H1 (cell line): ENCODE results near the gene IGSF11. TPM values are rescaled to one million over a fixed set of nuclear protein-coding genes. Genes with fewer than 3 reads are reported as not detected.

Experiments
- CTCF ChIA-PET: fragments of 300-600 bp; sonication (Branson Sonifier 250); formaldehyde crosslinking; loops from one replicate; lab custom pipeline; 2021; ENCODE audit not compliant: partially characterized antibody; lab: Charles Lee
- POLR2A ChIA-PET: fragments of 300-600 bp; sonication (Branson Sonifier 250); formaldehyde crosslinking; loops from one replicate; lab custom pipeline; 2021; ENCODE audit warnings: inconsistent platforms; ENCODE audit not compliant: partially characterized antibody; lab: Charles Lee
- DNase-seq, 2 experiments: peaks; one replicate each; pipeline versions ENCODE4 v3.0.0 to v3.0.0-alpha.2; 2010 to 2022; ENCODE audit warnings: low spot score in 2 of 2, low read depth in 1 of 2, mixed read lengths in 1 of 2
- FAIRE-seq: peaks from 2 replicates; lab custom pipeline; 2011; peaks lifted over from hg19 to GRCh38; lab: Jason Lieb, UNC
- H2AFZ ChIP-seq: 2 replicates; pipeline ENCODE4 v1.8.1; 2012; ENCODE audit warnings: low read length, inconsistent platforms
- H2AK5ac ChIP-seq: 2 replicates; pipeline ENCODE4 v1.6.1; 2013; ENCODE audit warnings: low read depth, low read length
- H2BK120ac ChIP-seq: replicated peaks from 2 replicates; pipeline ENCODE3; 2013; ENCODE audit warnings: low read depth, low read length, inconsistent platforms
- H2BK12ac ChIP-seq: 2 replicates; pipeline ENCODE4 v1.6.1; 2013; ENCODE audit warnings: low read depth, low read length
- H2BK15ac ChIP-seq: 2 replicates; pipeline ENCODE4 v1.6.1; 2013; ENCODE audit warnings: low read length
- H2BK20ac ChIP-seq: 2 replicates; pipeline ENCODE4 v1.6.1; 2013; ENCODE audit warnings: low read length
- H2BK5ac ChIP-seq: 2 replicates; pipeline ENCODE4 v1.6.1; 2013; ENCODE audit warnings: low read depth, low read length
- H3K14ac ChIP-seq: 2 replicates; pipeline ENCODE4 v1.6.1; 2013; ENCODE audit warnings: inconsistent platforms; ENCODE audit not compliant: insufficient read length
- H3K18ac ChIP-seq: 2 replicates; pipeline ENCODE4 v1.6.1; 2013; ENCODE audit warnings: low read length; ENCODE audit errors: extremely low read depth
- H3K23ac ChIP-seq: 2 replicates; pipeline ENCODE4 v1.6.1; 2013; ENCODE audit warnings: inconsistent platforms; ENCODE audit not compliant: insufficient read length
- H3K23me2 ChIP-seq: 2 replicates; pipeline ENCODE4 v1.6.1; 2013; ENCODE audit warnings: low read depth, low read length
- H3K27ac ChIP-seq: 2 replicates; pipeline ENCODE4 v1.6.1; 2011; ENCODE audit warnings: low read depth, low read length, inconsistent platforms
- H3K27me3 ChIP-seq, 4 experiments: replicated peaks in 1 of 4; 1 replicate in 1 of 4; 2 replicates in 3 of 4; pipeline versions ENCODE4 v1.6.1 to v1.8.1; 2011 to 2013; ENCODE audit warnings: low read length in 3 of 4, mild to moderate bottlenecking in 3 of 4, inconsistent platforms in 2 of 4, mixed read lengths in 2 of 4, moderate library complexity in 1 of 4; ENCODE audit not compliant: control insufficient read depth in 3 of 4, insufficient read depth in 3 of 4; ENCODE audit errors: extremely low read depth in 1 of 4
- H3K36me3 ChIP-seq, 4 experiments: 2 replicates each; pipeline versions ENCODE4 v1.6.1 to v1.8.1; 2011 to 2013; ENCODE audit warnings: mild to moderate bottlenecking in 4 of 4, low read length in 3 of 4, moderate library complexity in 2 of 4, control low read depth in 1 of 4, inconsistent platforms in 1 of 4; ENCODE audit not compliant: insufficient read depth in 4 of 4, control insufficient read depth in 2 of 4
- H3K4ac ChIP-seq: replicated peaks from 2 replicates; pipeline ENCODE3; 2013; ENCODE audit warnings: low read length, low read depth, mixed read lengths, inconsistent platforms; ENCODE audit not compliant: insufficient read length
- H3K4me1 ChIP-seq, 4 experiments: replicated peaks in 1 of 4; 1 replicate in 1 of 4; 2 replicates in 3 of 4; pipeline versions ENCODE4 v1.6.1 to v1.8.1; 2011 to 2013; ENCODE audit warnings: low read length in 3 of 4, inconsistent platforms in 2 of 4, mixed read lengths in 1 of 4; ENCODE audit not compliant: insufficient read depth in 4 of 4, control insufficient read depth in 3 of 4
- H3K4me2 ChIP-seq, 2 experiments: 2 replicates each; pipeline versions ENCODE4 v1.6.1 to v1.8.1; 2011 to 2013; ENCODE audit warnings: low read depth in 2 of 2, low read length in 2 of 2, control low read depth in 1 of 2, inconsistent platforms in 1 of 2, mild to moderate bottlenecking in 1 of 2; ENCODE audit not compliant: insufficient read depth in 1 of 2
- H3K4me3 ChIP-seq, 4 experiments: fragments of 200-600, 300-600 bp in 1 of 4; sonication (generic), shearing (Covaris generic), sonication (Bioruptor Twin) in 1 of 4; 2 replicates each; pipeline versions ENCODE4 v1.5.1 to v1.8.1; 2011 to 2016; ENCODE audit warnings: low read length in 4 of 4, low read depth in 3 of 4, control low read depth in 2 of 4, inconsistent platforms in 2 of 4, mild to moderate bottlenecking in 2 of 4, mixed read lengths in 1 of 4, moderate library complexity in 1 of 4; ENCODE audit not compliant: insufficient read depth in 2 of 4; ENCODE audit errors: extremely low read depth in 1 of 4
- H3K56ac ChIP-seq: replicated peaks from 2 replicates; pipeline ENCODE3; 2013; ENCODE audit warnings: low read depth, mild to moderate bottlenecking, mixed read lengths, low read length, inconsistent platforms; ENCODE audit not compliant: insufficient read length
- H3K79me1 ChIP-seq: 2 replicates; pipeline ENCODE4 v1.6.1; 2013; ENCODE audit warnings: low read depth, low read length, control low read depth
- H3K79me2 ChIP-seq, 2 experiments: 2 replicates each; pipeline versions ENCODE4 v1.6.1 to v1.8.1; 2012 to 2013; ENCODE audit warnings: low read length in 2 of 2, mild to moderate bottlenecking in 2 of 2, inconsistent platforms in 1 of 2; ENCODE audit not compliant: insufficient read depth in 2 of 2, control insufficient read depth in 1 of 2
- H3K9ac ChIP-seq, 4 experiments: replicated peaks in 1 of 4; 1 replicate in 1 of 4; 2 replicates in 3 of 4; pipeline versions ENCODE4 v1.6.1 to v1.8.1; 2011 to 2013; ENCODE audit warnings: low read depth in 3 of 4, low read length in 3 of 4, control low read depth in 2 of 4, mild to moderate bottlenecking in 2 of 4, moderate library complexity in 2 of 4, inconsistent platforms in 1 of 4; ENCODE audit errors: extremely low read depth in 1 of 4
- H3K9me3 ChIP-seq, 2 experiments: 2 replicates each; pipeline versions ENCODE4 v1.6.1 to v1.8.1; 2012 to 2013; ENCODE audit warnings: mild to moderate bottlenecking in 2 of 2, moderate library complexity in 2 of 2, control low read depth in 1 of 2, inconsistent platforms in 1 of 2, low read depth in 1 of 2, low read length in 1 of 2, mixed read lengths in 1 of 2; ENCODE audit not compliant: insufficient read depth in 2 of 2
- H4K20me1 ChIP-seq, 2 experiments: replicated peaks in 1 of 2; 2 replicates each; pipeline versions ENCODE3 to v1.8.1; 2011 to 2013; ENCODE audit warnings: inconsistent platforms in 2 of 2, low read length in 2 of 2, mild to moderate bottlenecking in 1 of 2; ENCODE audit not compliant: insufficient read depth in 2 of 2, control insufficient read depth in 1 of 2
- H4K5ac ChIP-seq: 2 replicates; pipeline ENCODE4 v1.6.1; 2013; ENCODE audit warnings: low read length, low read depth, mixed read lengths, inconsistent platforms; ENCODE audit not compliant: insufficient read length
- H4K8ac ChIP-seq: 2 replicates; pipeline ENCODE4 v1.8.0; 2013; ENCODE audit warnings: mild to moderate bottlenecking, moderate library complexity, low read length, inconsistent platforms; ENCODE audit not compliant: insufficient read depth; ENCODE audit errors: extremely low read depth
- H4K91ac ChIP-seq: replicated peaks from 2 replicates; pipeline ENCODE3; 2013; ENCODE audit warnings: low read length, mixed read lengths, inconsistent platforms; ENCODE audit not compliant: insufficient read length
- CEBPB ChIP-seq: IDR thresholded peaks from 2 replicates; pipeline ENCODE4 v1.6.1; 2012; ENCODE audit warnings: low read depth, low read length
- CHD2 ChIP-seq: IDR thresholded peaks from 2 replicates; pipeline ENCODE4 v1.6.1; 2012; ENCODE audit warnings: low read length, improper control_type of control experiment
- CTBP2 ChIP-seq: IDR thresholded peaks from 2 replicates; pipeline ENCODE4 v1.7.0; 2011; ENCODE audit warnings: borderline replicate concordance, mild to moderate bottlenecking, moderate library complexity, mixed read lengths, low read length; ENCODE audit not compliant: insufficient read depth, insufficient read length
- GTF2F1 ChIP-seq: IDR thresholded peaks from 2 replicates; pipeline ENCODE4 v1.6.1; 2012; ENCODE audit warnings: low read depth, low read length, improper control_type of control experiment, borderline replicate concordance
- HDAC2 ChIP-seq, 2 experiments: fragments of 300-600 bp in 1 of 2; sonication (generic) in 1 of 2; IDR thresholded peaks; 2 replicates each; pipeline ENCODE4 v1.6.1; 2011 to 2012; ENCODE audit warnings: low read depth in 2 of 2, low read length in 2 of 2, mild to moderate bottlenecking in 2 of 2, moderate library complexity in 2 of 2, borderline replicate concordance in 1 of 2, inconsistent platforms in 1 of 2
- HDAC6 ChIP-seq: IDR thresholded peaks from one replicate; pipeline ENCODE4 v1.7.1; 2012; ENCODE audit warnings: low read depth, mild to moderate bottlenecking, inconsistent platforms, low read length, moderate library complexity
- POU5F1 ChIP-seq: IDR thresholded peaks from 2 replicates; pipeline ENCODE4 v1.6.1; 2011; ENCODE audit warnings: low read depth, mild to moderate bottlenecking, low read length, moderate library complexity
- RAD21 ChIP-seq, 2 experiments: IDR thresholded peaks in 1 of 2; conservative IDR thresholded peaks in 1 of 2; 2 replicates each; pipeline ENCODE4 v1.6.1; 2011; ENCODE audit warnings: low read depth in 2 of 2, low read length in 2 of 2, improper control_type of control experiment in 1 of 2, inconsistent platforms in 1 of 2, mild to moderate bottlenecking in 1 of 2, moderate library complexity in 1 of 2
- SIX5 ChIP-seq: IDR thresholded peaks from 2 replicates; pipeline ENCODE4 v1.6.1; 2011; ENCODE audit warnings: mild to moderate bottlenecking, low read depth, low read length
- SRF ChIP-seq: IDR thresholded peaks from 2 replicates; pipeline ENCODE4 v1.6.1; 2011; ENCODE audit warnings: mild to moderate bottlenecking, low read depth, low read length, moderate library complexity
- SUZ12 ChIP-seq: fragments of 200-600 bp; sonication (generic); IDR thresholded peaks from 2 replicates; pipeline ENCODE4 v1.6.1; 2012; ENCODE audit warnings: mild to moderate bottlenecking, inconsistent platforms, low read length, moderate library complexity, mixed read lengths
- WGBS, 2 experiments: shearing (Covaris generic) in 1 of 2; methylation state at CpG; one replicate each; pipeline versions ENCODE4 v1.1.6 to v1.1.7; 2013 to 2015; ENCODE audit warnings: low lambda C conversion rate in 2 of 2, mixed read lengths in 2 of 2, inconsistent platforms in 1 of 2, low coverage in 1 of 2, missing lambda C conversion rate in 1 of 2; ENCODE audit not compliant: insufficient replicate concordance in 2 of 2, insufficient coverage in 1 of 2, insufficient read length in 1 of 2; ENCODE audit errors: extremely low coverage in 1 of 2, missing lambda C conversion rate in 1 of 2; 5-methylcytosine and 5-hydroxymethylcytosine counted together
- polyA plus RNA-seq, 7 experiments: library from polyadenylated mRNA; depleted of rRNA in 3 of 7; stranded (reverse) in 5 of 7; unstranded in 2 of 7; fragments of >200 nt in 5 of 7; fragments of 200-250 nt in 2 of 7; gene quantifications; 1 replicate in 5 of 7; 2 replicates in 1 of 7; 4 replicates in 1 of 7; pipeline versions ENCODE4 v1.2.1 to v1.2.3, GENCODE V29; 2011 to 2013; ENCODE audit warnings: missing spikeins in 2 of 7, mixed read lengths in 2 of 7
- total RNA-seq: library from RNA; stranded (reverse); fragmentation: NEBNext Ultra II Directional; extraction: Animal tissue kit (Norgen Biotek cat#: 25700); gene quantifications from 2 replicates; pipeline ENCODE4 v1.2.1, GENCODE V29; 2021
- TF ChIP-seq, protein P1 (sequence below): IDR thresholded peaks from 2 replicates; pipeline ENCODE4 v1.6.1; 2012; ENCODE audit warnings: inconsistent platforms

The IGSF11 gene
- total and polyA plus RNA-seq, 2 of the 8 experiments (the other 6 are each of a cell fraction or from before 2014, with no cell fraction given) = 1.1 to 4.1 TPM

- WGBS, 2 experiments = 77% methylated on average over 1 of the region's 1 CpG; no CpG with 5 or more reads in 1 of the 2 experiments
- H3K79me1 ChIP-seq = no peaks in the 10 kb centered on the region
- H2AFZ ChIP-seq = no peak overlapping the region
- no peak overlapping the region for H2BK12ac ChIP-seq
- H4K91ac ChIP-seq = no peak overlapping the region
- H3K4me3 ChIP-seq = no peak overlapping the region
- H3K4me1 ChIP-seq = peaks cover 0 to 7% (median 2%) of the 10 kb centered on the region in 4 experiments; a peak in 2 of 7 replicates
- H3K23ac ChIP-seq = no peak overlapping the region
- POLR2A ChIA-PET = no interaction called here
- H3K23me2 ChIP-seq = no peaks in the 10 kb centered on the region
- H2BK15ac ChIP-seq = no peak overlapping the region
- H3K14ac ChIP-seq = no peak overlapping the region
- no peak overlapping the region for H3K18ac ChIP-seq
- H3K4me2 ChIP-seq = no peak overlapping the region
- no peaks in the 10 kb centered on the region for H3K79me2 ChIP-seq
- H4K8ac ChIP-seq = no peak overlapping the region
- H3K27me3 ChIP-seq = no peaks in the 10 kb centered on the region
- CTCF ChIA-PET = interaction anchor here (1.0 to 1.2 kb wide), 3 partner anchors 16 to 134 kb away, joined by 3 to 5 read pairs (median 3); partner anchors contain the start of gene IGSF11
- H2AK5ac ChIP-seq = no peak overlapping the region
- DNase-seq = no peak
- H3K4ac ChIP-seq = no peak overlapping the region
- no peak overlapping the region for H2BK120ac ChIP-seq
- no peaks in the 10 kb centered on the region for H3K9me3 ChIP-seq
- H3K36me3 ChIP-seq = no peaks in the 10 kb centered on the region
- H4K5ac ChIP-seq = no peak overlapping the region
- H2BK5ac ChIP-seq = no peak overlapping the region
- no peak for FAIRE-seq
- no peaks in the 10 kb centered on the region for H4K20me1 ChIP-seq
- H3K9ac ChIP-seq = no peak overlapping the region
- no peak overlapping the region for H2BK20ac ChIP-seq
- H3K56ac ChIP-seq = no peak overlapping the region
- H3K27ac ChIP-seq = no peak overlapping the region
- TF ChIP-seq, protein P1, sequence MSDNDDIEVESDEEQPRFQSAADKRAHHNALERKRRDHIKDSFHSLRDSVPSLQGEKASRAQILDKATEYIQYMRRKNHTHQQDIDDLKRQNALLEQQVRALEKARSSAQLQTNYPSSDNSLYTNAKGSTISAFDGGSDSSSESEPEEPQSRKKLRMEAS = no peak
- no peak for TF ChIP-seq SUZ12
- no peak for TF ChIP-seq HDAC6
- no peak for TF ChIP-seq POU5F1
- no peak for TF ChIP-seq CEBPB
- no peak for TF ChIP-seq CHD2
- no peak for TF ChIP-seq SIX5
- TF ChIP-seq SRF = no peak
- no peak for TF ChIP-seq GTF2F1
- no peak for TF ChIP-seq HDAC2 (IDR thresholded peaks at IDR 0.05; ENCODE audit: borderline replicate concordance in 1 of 2, low read depth in 2 of 2, low read length in 2 of 2)
- TF ChIP-seq CTBP2 = no peak
- no peak for TF ChIP-seq RAD21 (IDR thresholded peaks at IDR 0.05 in 1 of 2, conservative IDR thresholded peaks at IDR 0.05 in 1 of 2; ENCODE audit: low read depth in 2 of 2, low read length in 2 of 2)
Measured at GRCh38 chr3:119018690-119019463, 15.8 kb downstream of the IGSF11 start.
